Endodermal cell (in vitro differentiated cells): ENCODE results near the gene AARSD1. TPM values are rescaled to one million over a fixed set of nuclear protein-coding genes. Genes with fewer than 3 reads are reported as not detected.

Source experiments
- DNase-seq: peaks from one replicate; pipeline ENCODE4 v3.0.0-alpha.2; 2017
- H3K27ac ChIP-seq: 2 replicates; pipeline ENCODE4 v1.5.1; 2013; ENCODE audit warnings: mild to moderate bottlenecking, low read depth, low read length, moderate library complexity
- H3K27me3 ChIP-seq: 2 replicates; pipeline ENCODE4 v1.6.1; 2013; ENCODE audit warnings: mild to moderate bottlenecking, low read length, moderate library complexity; ENCODE audit not compliant: insufficient read depth, control insufficient read depth, poor library complexity, severe bottlenecking
- H3K36me3 ChIP-seq: 2 replicates; pipeline ENCODE4 v1.7.0; 2013; ENCODE audit warnings: mild to moderate bottlenecking, low read length, moderate library complexity; ENCODE audit not compliant: control insufficient read depth, insufficient read depth
- H3K4me1 ChIP-seq: one replicate; pipeline ENCODE4 v1.7.0; 2013; ENCODE audit warnings: low read length; ENCODE audit not compliant: control insufficient read depth, insufficient read depth
- H3K4me3 ChIP-seq: 2 replicates; pipeline ENCODE4 v1.5.1; 2013; ENCODE audit warnings: mild to moderate bottlenecking, low read length, moderate library complexity
- H3K9ac ChIP-seq: 2 replicates; pipeline ENCODE4 v1.6.1; 2013; ENCODE audit warnings: mild to moderate bottlenecking, low read length, moderate library complexity; ENCODE audit not compliant: poor library complexity, severe bottlenecking; ENCODE audit errors: extremely low read depth
- H3K9me3 ChIP-seq: 2 replicates; pipeline ENCODE4 v1.6.1; 2013; ENCODE audit warnings: mild to moderate bottlenecking, low read length, moderate library complexity; ENCODE audit not compliant: control insufficient read depth
- H3K27ac Mint-ChIP-seq: 2 replicates; pipeline ENCODE4 v1.8.0; 2020; ENCODE audit warnings: mixed read lengths
- H3K27me3 Mint-ChIP-seq: 2 replicates; pipeline ENCODE4 v1.8.0; 2021; ENCODE audit warnings: mild to moderate bottlenecking, mixed read lengths; ENCODE audit not compliant: insufficient read depth
- H3K36me3 Mint-ChIP-seq: 2 replicates; pipeline ENCODE4 v1.8.0; 2020; ENCODE audit warnings: low read depth, mixed read lengths
- H3K4me1 Mint-ChIP-seq: 2 replicates; pipeline ENCODE4 v1.8.0; 2020; ENCODE audit warnings: mixed read lengths
- H3K4me3 Mint-ChIP-seq: 2 replicates; pipeline ENCODE4 v1.8.0; 2020; ENCODE audit warnings: mild to moderate bottlenecking, moderate library complexity, mixed read lengths
- H3K9me3 Mint-ChIP-seq: 2 replicates; pipeline ENCODE4 v1.8.0; 2020; ENCODE audit warnings: mild to moderate bottlenecking, mixed read lengths
- CTCF ChIP-seq: fragments of 200-600 bp; sonication (generic); conservative IDR thresholded peaks from 2 replicates; pipeline ENCODE4 v1.5.0; 2021; ENCODE audit warnings: antibody characterized with exemption, mild to moderate bottlenecking
- WGBS, 2 experiments: methylation state at CpG; one replicate each; pipeline versions ENCODE4 v1.1.5 to v1.1.7; 2013; ENCODE audit warnings: missing lambda C conversion rate in 2 of 2, mixed read lengths in 1 of 2; ENCODE audit not compliant: insufficient coverage in 1 of 2, insufficient read length in 1 of 2; 5-methylcytosine and 5-hydroxymethylcytosine counted together
- total RNA-seq, 2 donors: library from RNA; stranded (reverse); fragmentation: NEBNext Ultra II Directional in 1 of 2; extraction: Animal tissue kit (Norgen Biotek cat#: 25700) in 1 of 2; gene quantifications; 2 replicates in 1 of 2; 3 replicates in 1 of 2; pipeline ENCODE4 v1.2.1, GENCODE V29; 2021

Gene AARSD1
- total RNA-seq, 2 donors from 2014 or later: 48.7 to 50.9 TPM

- H3K9me3 ChIP-seq: no peaks in the 10 kb centered on the region
- peak overlapping the region; percentile 84 for H3K9ac ChIP-seq
- Mint-ChIP-seq H3K4me1 (peaks cover 20% of the 10 kb centered on the region), H3K27ac (peak overlapping the region; percentile 98), H3K36me3 (peaks cover 20% of the 10 kb centered on the region), H3K27me3 (no peaks in the 10 kb centered on the region), H3K9me3 (no peaks in the 10 kb centered on the region), H3K4me3 (peak overlapping the region; percentile 96)
- H3K27ac ChIP-seq: peak overlapping the region; percentile 51
- H3K27me3 ChIP-seq: no peaks in the 10 kb centered on the region
- WGBS, 2 experiments: 0 to 2% methylated on average over 42 to 67 of the region's 67 CpGs
- TF ChIP-seq CTCF: peak; percentile 57
- peak; percentile 85 for DNase-seq
- peaks cover 5% of the 10 kb centered on the region for H3K4me1 ChIP-seq
- H3K4me3 ChIP-seq: peak overlapping the region; percentile 86
- peaks cover 19% of the 10 kb centered on the region for H3K36me3 ChIP-seq
Observed at GRCh38 chr17:42980766-42981397, 16.6 kb upstream of the AARSD1 start.

DNA sequence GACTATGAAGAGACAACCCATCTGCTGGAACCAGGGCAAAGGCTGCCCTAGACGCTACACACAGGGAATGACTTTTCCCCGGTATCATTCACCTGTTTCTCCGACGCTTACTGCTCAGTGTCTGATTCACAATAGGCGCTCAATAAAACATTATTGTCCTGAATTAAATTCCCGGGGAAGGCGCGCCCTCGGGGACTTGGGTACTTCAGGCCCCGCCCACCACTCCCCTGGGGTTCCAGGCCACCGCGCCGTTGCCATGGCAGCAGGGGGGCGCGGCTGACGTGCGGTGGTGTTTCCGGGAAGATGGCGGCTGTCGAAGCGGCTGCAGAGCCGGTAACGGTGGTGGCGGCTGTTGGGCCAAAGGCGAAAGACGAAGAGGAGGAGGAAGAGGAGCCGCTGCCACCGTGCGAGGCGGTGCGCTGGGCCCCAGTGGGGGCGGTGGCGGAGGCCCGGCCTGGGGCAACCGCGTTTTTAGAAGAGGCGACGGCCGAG, 16.1 kb upstream of the AARSD1 start, which contains the start of gene RUNDC1:
Gene RUNDC1, plus strand, starts transcription at position 292 of the 492 bp plus-strand sequence. Its CDS starts 12 bp downstream, at position 304.
- 0 to 3% methylated on average over 8 to 39 of the region's 39 CpGs for WGBS, 2 experiments
- peak within 1 kb of the TSS; percentile 84 for H3K9ac ChIP-seq
- peaks cover 13% of the 10 kb centered on the region for H3K36me3 ChIP-seq

More for the DNA sequence above, 16.1 kb upstream of the AARSD1 start, which contains the start of gene RUNDC1:
- Mint-ChIP-seq H3K27ac (peak within 1 kb of the TSS; percentile 98), H3K4me3 (peak within 1 kb of the TSS; percentile 96), H3K9me3 (no peaks in the 10 kb centered on the region), H3K4me1 (peaks cover 20% of the 10 kb centered on the region), H3K27me3 (no peaks in the 10 kb centered on the region), H3K36me3 (peaks cover 16% of the 10 kb centered on the region)
- H3K4me3 ChIP-seq: peak within 1 kb of the TSS; percentile 86
- peaks cover 5% of the 10 kb centered on the region for H3K4me1 ChIP-seq
- TF ChIP-seq CTCF: no peak
- peak; percentile 98 for DNase-seq
- no peaks in the 10 kb centered on the region for H3K27me3 ChIP-seq
- peak within 1 kb of the TSS; percentile 66 for H3K27ac ChIP-seq
- no peaks in the 10 kb centered on the region for H3K9me3 ChIP-seq
